H9 (cell line): Measurements from ENCODE around the gene MYOM3. TPM values are rescaled to one million over a fixed set of nuclear protein-coding genes. Genes with fewer than 3 reads are reported as not detected.

ENCODE experiments used
- DNase-seq: peaks from one replicate; pipeline ENCODE4 v3.0.0-alpha.2; 2017
- H2AFZ ChIP-seq: one replicate; pipeline ENCODE4 v1.6.1; 2013; ENCODE audit warnings: mild to moderate bottlenecking, low read length, control low read depth, moderate library complexity
- H2AK5ac ChIP-seq: 2 replicates; pipeline ENCODE4 v1.6.1; 2013; ENCODE audit warnings: low read length, control low read depth, mixed read lengths; ENCODE audit not compliant: insufficient read length
- H2BK120ac ChIP-seq: one replicate; pipeline ENCODE4 v1.6.1; 2013; ENCODE audit warnings: low read depth, mild to moderate bottlenecking, low read length, control low read depth, inconsistent platforms; ENCODE audit not compliant: poor library complexity, severe bottlenecking
- H2BK12ac ChIP-seq: 2 replicates; pipeline ENCODE4 v1.6.1; 2013; ENCODE audit warnings: low read length, control low read depth, mixed read lengths, low read depth; ENCODE audit not compliant: insufficient read length
- H2BK15ac ChIP-seq: 2 replicates; pipeline ENCODE4 v1.6.1; 2013; ENCODE audit warnings: low read depth, low read length, control low read depth
- H2BK20ac ChIP-seq: one replicate; pipeline ENCODE4 v1.6.1; 2013; ENCODE audit warnings: low read depth, mild to moderate bottlenecking, low read length, control low read depth, inconsistent platforms; ENCODE audit not compliant: poor library complexity, severe bottlenecking
- H2BK5ac ChIP-seq: 2 replicates; pipeline ENCODE4 v1.6.1; 2013; ENCODE audit warnings: low read length, control low read depth, mixed read lengths; ENCODE audit not compliant: insufficient read length
- H3K14ac ChIP-seq: 2 replicates; pipeline ENCODE4 v1.6.1; 2013; ENCODE audit warnings: low read length, control low read depth; ENCODE audit not compliant: insufficient read depth
- H3K18ac ChIP-seq: 2 replicates; pipeline ENCODE4 v1.6.1; 2013; ENCODE audit warnings: low read depth, mild to moderate bottlenecking, mixed read lengths, low read length, control low read depth; ENCODE audit not compliant: insufficient read length
- H3K23ac ChIP-seq: 2 replicates; pipeline ENCODE4 v1.6.1; 2013; ENCODE audit warnings: low read length, control low read depth, mixed read lengths, low read depth; ENCODE audit not compliant: insufficient read length
- H3K23me2 ChIP-seq: 2 replicates; pipeline ENCODE4 v1.6.1; 2013; ENCODE audit warnings: low read depth, mild to moderate bottlenecking, mixed read lengths, low read length, control low read depth; ENCODE audit not compliant: insufficient read length, poor library complexity, severe bottlenecking
- H3K27ac ChIP-seq: 2 replicates; pipeline ENCODE4 v1.5.1; 2013; ENCODE audit warnings: low read length, control low read depth, mixed read lengths, low read depth; ENCODE audit not compliant: insufficient read length
- H3K27me3 ChIP-seq: 2 replicates; pipeline ENCODE4 v1.6.1; 2013; ENCODE audit warnings: low read length, control low read depth, inconsistent platforms; ENCODE audit not compliant: insufficient read depth
- H3K4ac ChIP-seq: 2 replicates; pipeline ENCODE4 v1.6.1; 2013; ENCODE audit warnings: low read depth, mild to moderate bottlenecking, control low read depth, inconsistent platforms, low read length, moderate library complexity
- H3K4me1 ChIP-seq: 2 replicates; pipeline ENCODE4 v1.6.1; 2013; ENCODE audit warnings: low read length, control low read depth, inconsistent platforms; ENCODE audit not compliant: insufficient read depth
- H3K4me2 ChIP-seq: 2 replicates; pipeline ENCODE4 v1.6.1; 2013; ENCODE audit warnings: low read length, control low read depth, mixed read lengths; ENCODE audit not compliant: insufficient read length, insufficient read depth
- H3K56ac ChIP-seq: 2 replicates; pipeline ENCODE4 v1.6.1; 2013; ENCODE audit warnings: low read depth, mild to moderate bottlenecking, mixed read lengths, low read length, control low read depth; ENCODE audit not compliant: insufficient read length
- H3K79me1 ChIP-seq: 2 replicates; pipeline ENCODE4 v1.6.1; 2013; ENCODE audit warnings: low read depth, mild to moderate bottlenecking, moderate library complexity, low read length, control low read depth, inconsistent platforms; ENCODE audit not compliant: insufficient read depth, poor library complexity, severe bottlenecking
- H3K79me2 ChIP-seq: 2 replicates; pipeline ENCODE4 v1.6.1; 2013; ENCODE audit warnings: low read length, control low read depth, inconsistent platforms; ENCODE audit not compliant: insufficient read depth
- H3K9ac ChIP-seq: 2 replicates; pipeline ENCODE4 v1.6.1; 2013; ENCODE audit warnings: low read length, control low read depth, mixed read lengths; ENCODE audit not compliant: insufficient read length; ENCODE audit errors: extremely low read depth
- H3K9me3 ChIP-seq: one replicate; pipeline ENCODE4 v1.6.1; 2013; ENCODE audit warnings: low read depth, low read length, inconsistent platforms; ENCODE audit not compliant: control insufficient read depth
- H3T11ph ChIP-seq: one replicate; pipeline ENCODE4 v1.6.1; 2013; ENCODE audit warnings: mild to moderate bottlenecking, low read length, control low read depth, inconsistent platforms
- H4K20me1 ChIP-seq: one replicate; pipeline ENCODE4 v1.6.1; 2013; ENCODE audit not compliant: control insufficient read depth, insufficient read length, insufficient read depth
- H4K5ac ChIP-seq: 2 replicates; pipeline ENCODE4 v1.6.1; 2013; ENCODE audit warnings: low read depth, mild to moderate bottlenecking, mixed read lengths, low read length, control low read depth; ENCODE audit not compliant: insufficient read length
- H4K8ac ChIP-seq: replicated peaks from 2 replicates; pipeline ENCODE4 v1.6.1; 2013; ENCODE audit warnings: low read length, control low read depth, mixed read lengths, low read depth; ENCODE audit not compliant: insufficient read length
- H4K91ac ChIP-seq: 2 replicates; pipeline ENCODE4 v1.6.1; 2013; ENCODE audit warnings: low read depth, mild to moderate bottlenecking, moderate library complexity, mixed read lengths, low read length, control low read depth; ENCODE audit not compliant: insufficient read length
- H3K27ac Mint-ChIP-seq, 3 experiments: 2 replicates in 2 of 3; 3 replicates in 1 of 3; pipeline ENCODE4 v1.8.0; 2020 to 2021; ENCODE audit warnings: mixed read lengths in 3 of 3, mild to moderate bottlenecking in 1 of 3, moderate library complexity in 1 of 3
- H3K27me3 Mint-ChIP-seq: 2 replicates; pipeline ENCODE4 v1.8.0; 2021; ENCODE audit warnings: low read depth, mild to moderate bottlenecking, moderate library complexity, mixed read lengths
- H3K36me3 Mint-ChIP-seq, 3 experiments: 2 replicates in 2 of 3; 3 replicates in 1 of 3; pipeline ENCODE4 v1.8.0; 2020 to 2021; ENCODE audit warnings: low read depth in 3 of 3, mixed read lengths in 3 of 3; ENCODE audit not compliant: insufficient read depth in 1 of 3
- H3K4me1 Mint-ChIP-seq, 2 experiments: 2 replicates each; pipeline ENCODE4 v1.8.0; 2020; ENCODE audit warnings: mixed read lengths in 2 of 2
- H3K4me3 Mint-ChIP-seq, 2 experiments: 2 replicates in 1 of 2; 3 replicates in 1 of 2; pipeline ENCODE4 v1.8.0; 2020 to 2021; ENCODE audit warnings: mild to moderate bottlenecking in 2 of 2, mixed read lengths in 2 of 2, moderate library complexity in 1 of 2
- H3K9me3 Mint-ChIP-seq, 2 experiments: 2 replicates in 1 of 2; 3 replicates in 1 of 2; pipeline ENCODE4 v1.8.0; 2020; ENCODE audit warnings: mild to moderate bottlenecking in 2 of 2, mixed read lengths in 2 of 2, moderate library complexity in 1 of 2
- WGBS: extraction: QIAGEN DNeasy Blood & Tissue Kit; methylation state at CpG from one replicate; pipeline ENCODE4 v1.1.7; 2013; ENCODE audit warnings: missing lambda C conversion rate, low lambda C conversion rate, mixed read lengths; ENCODE audit not compliant: insufficient read length; ENCODE audit errors: extremely low coverage; 5-methylcytosine and 5-hydroxymethylcytosine counted together
- total RNA-seq: library from RNA; stranded (reverse); gene quantifications from 2 replicates; pipeline ENCODE4 v1.2.1, GENCODE V29; 2021
- TF ChIP-seq, protein P1 (sequence below): fragments of 200-600 bp; sonication (generic); conservative IDR thresholded peaks from 3 replicates; pipeline ENCODE4 v1.8.0; 2021; ENCODE audit warnings: antibody characterized with exemption, mild to moderate bottlenecking

Gene MYOM3
- total RNA-seq, 1 experiment from 2014 or later, result 0.11 TPM

DNA sequence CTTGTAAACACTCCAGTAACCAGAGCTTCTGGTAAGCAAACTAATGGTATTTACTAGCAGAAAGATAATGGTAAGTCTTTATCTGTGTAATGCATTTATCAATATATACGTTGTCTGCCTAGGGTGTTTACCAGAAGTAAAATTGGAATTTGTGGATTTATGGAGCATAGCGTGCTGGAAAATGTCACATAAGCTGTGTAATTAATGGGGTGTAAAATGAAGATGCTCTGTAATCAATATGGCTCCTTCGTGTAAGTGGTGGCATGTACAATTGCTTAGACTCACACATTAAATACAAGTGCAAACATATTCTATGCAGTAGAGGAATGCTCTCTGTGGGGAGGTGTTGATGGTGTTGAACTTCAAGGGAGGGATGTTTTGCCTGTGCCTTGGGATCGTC lies 69.6 kb downstream of the MYOM3 start:
- H4K8ac ChIP-seq, result no peak overlapping the region
- no peak overlapping the region for H4K91ac ChIP-seq
- H3K79me1 ChIP-seq, result no peaks in the 10 kb centered on the region
- Mint-ChIP-seq H3K27ac (no peak overlapping the region), H3K36me3 (no peaks in the 10 kb centered on the region), H3K4me1 (peaks cover 3 to 11% of the 10 kb centered on the region in 2 experiments), H3K9me3 (no peaks in the 10 kb centered on the region), H3K4me3 (no peak overlapping the region), H3K27me3 (no peaks in the 10 kb centered on the region)
- no peak overlapping the region for H3K27ac ChIP-seq
- no peak overlapping the region for H2BK120ac ChIP-seq
- no peaks in the 10 kb centered on the region for H3K9me3 ChIP-seq
- H3K56ac ChIP-seq, result no peak overlapping the region
- no peak overlapping the region for H3K4me2 ChIP-seq
- H2AK5ac ChIP-seq, result no peak overlapping the region
- H3K18ac ChIP-seq, result no peak overlapping the region
- no CpG with 5 or more reads among the region's 4 CpGs for WGBS
- H2BK12ac ChIP-seq, result no peak overlapping the region
- H3K79me2 ChIP-seq, result no peaks in the 10 kb centered on the region
- TF ChIP-seq, protein P1, sequence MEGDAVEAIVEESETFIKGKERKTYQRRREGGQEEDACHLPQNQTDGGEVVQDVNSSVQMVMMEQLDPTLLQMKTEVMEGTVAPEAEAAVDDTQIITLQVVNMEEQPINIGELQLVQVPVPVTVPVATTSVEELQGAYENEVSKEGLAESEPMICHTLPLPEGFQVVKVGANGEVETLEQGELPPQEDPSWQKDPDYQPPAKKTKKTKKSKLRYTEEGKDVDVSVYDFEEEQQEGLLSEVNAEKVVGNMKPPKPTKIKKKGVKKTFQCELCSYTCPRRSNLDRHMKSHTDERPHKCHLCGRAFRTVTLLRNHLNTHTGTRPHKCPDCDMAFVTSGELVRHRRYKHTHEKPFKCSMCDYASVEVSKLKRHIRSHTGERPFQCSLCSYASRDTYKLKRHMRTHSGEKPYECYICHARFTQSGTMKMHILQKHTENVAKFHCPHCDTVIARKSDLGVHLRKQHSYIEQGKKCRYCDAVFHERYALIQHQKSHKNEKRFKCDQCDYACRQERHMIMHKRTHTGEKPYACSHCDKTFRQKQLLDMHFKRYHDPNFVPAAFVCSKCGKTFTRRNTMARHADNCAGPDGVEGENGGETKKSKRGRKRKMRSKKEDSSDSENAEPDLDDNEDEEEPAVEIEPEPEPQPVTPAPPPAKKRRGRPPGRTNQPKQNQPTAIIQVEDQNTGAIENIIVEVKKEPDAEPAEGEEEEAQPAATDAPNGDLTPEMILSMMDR, result no peak
- no peak overlapping the region for H4K5ac ChIP-seq
- no peaks in the 10 kb centered on the region for H3K4me1 ChIP-seq
- H3K23ac ChIP-seq, result no peak overlapping the region
- H2AFZ ChIP-seq, result no peak overlapping the region
- DNase-seq, result no peak
- no peak overlapping the region for H2BK20ac ChIP-seq
- no peaks in the 10 kb centered on the region for H3K23me2 ChIP-seq
- no peak overlapping the region for H3K9ac ChIP-seq
- H3K27me3 ChIP-seq, result no peaks in the 10 kb centered on the region
- H3K4ac ChIP-seq, result no peak overlapping the region
- H3T11ph ChIP-seq, result no peak overlapping the region
- no peak overlapping the region for H2BK15ac ChIP-seq
- H4K20me1 ChIP-seq, result no peaks in the 10 kb centered on the region
- H2BK5ac ChIP-seq, result no peak overlapping the region
- H3K14ac ChIP-seq, result no peak overlapping the region
